Astrocyte of the spinal cord (primary cell): ENCODE data around the gene CCN2.

Source experiments
- DNase-seq: peaks from one replicate; pipeline ENCODE4 v3.0.0; 2011; ENCODE audit warnings: low read depth, low spot score
- H3K4me3 ChIP-seq: 2 replicates; pipeline ENCODE4 v1.5.1; 2011; ENCODE audit warnings: low read depth, mild to moderate bottlenecking, low read length, moderate library complexity
- CTCF ChIP-seq: IDR thresholded peaks from 2 replicates; pipeline ENCODE4 v1.5.1; 2012; ENCODE audit warnings: low read depth, mild to moderate bottlenecking, low read length, inconsistent platforms
- in situ Hi-C: cut with HindIII; loops from 2 replicates; pipeline ENCODE4 v1.10.0; 2017; ENCODE audit warnings: low sequenced_read_pairs

Gene CCN2

DNA sequence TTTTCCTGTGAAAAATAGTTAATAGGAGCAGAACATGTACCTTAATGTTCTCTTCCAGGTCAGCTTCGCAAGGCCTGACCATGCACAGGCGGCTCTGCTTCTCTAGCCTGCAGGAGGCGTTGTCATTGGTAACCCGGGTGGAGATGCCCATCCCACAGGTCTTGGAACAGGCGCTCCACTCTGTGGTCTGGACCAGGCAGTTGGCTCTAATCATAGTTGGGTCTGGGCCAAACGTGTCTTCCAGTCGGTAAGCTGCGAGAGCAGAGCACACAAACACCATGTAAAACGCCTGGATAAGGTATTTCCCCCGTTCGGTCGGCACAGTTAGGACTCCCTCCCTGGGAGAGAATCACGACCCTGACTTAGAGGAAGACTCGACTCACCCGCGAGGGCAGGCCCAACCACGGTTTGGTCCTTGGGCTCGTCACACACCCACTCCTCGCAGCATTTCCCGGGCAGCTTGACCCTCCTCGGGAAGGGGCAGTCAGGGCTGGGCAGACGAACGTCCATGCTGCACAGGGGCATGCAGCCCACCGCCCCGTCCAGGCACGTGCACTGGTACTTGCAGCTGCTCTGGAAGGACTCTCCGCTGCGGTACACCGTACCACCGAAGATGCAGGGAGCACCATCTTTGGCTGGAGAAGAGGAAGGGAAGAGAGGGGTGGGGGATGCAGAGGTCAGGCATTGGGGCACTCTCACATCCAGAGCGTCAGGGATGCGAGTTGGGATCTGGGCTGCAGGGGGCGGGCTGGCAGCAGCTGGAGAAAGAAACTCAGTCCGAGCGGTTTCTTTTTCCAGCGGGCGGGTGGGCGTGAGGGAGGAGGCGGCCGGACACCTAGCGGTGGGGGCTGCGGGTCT, 1.0 kb downstream of the CCN2 start:
- in situ Hi-C loops: no loop called here
- DNase-seq: peak; percentile 92
- H3K4me3 ChIP-seq: peak overlapping the region; percentile 83
- peak; percentile 64 for TF ChIP-seq CTCF

DNA sequence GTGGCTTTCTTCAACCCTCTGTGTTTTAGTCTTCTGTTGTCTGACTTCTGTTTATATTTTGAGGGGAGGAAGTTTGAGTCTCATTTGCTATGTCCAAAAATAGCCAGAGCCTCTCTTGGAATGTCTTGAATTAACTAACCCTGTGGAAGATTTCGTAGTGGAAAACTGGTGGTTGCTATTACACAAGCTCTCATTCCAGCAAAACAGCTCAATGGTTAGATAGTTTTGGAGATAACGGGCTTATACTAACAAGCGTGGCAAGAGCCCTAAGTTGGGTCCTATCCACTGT, 1.6 kb downstream of the CCN2 start:
- TF ChIP-seq CTCF: no peak
- in situ Hi-C loops: no loop called here

GRCh38 chr6:131948692-131949619, 2.2 kb downstream of the CCN2 start:
- H3K4me3 ChIP-seq: peak overlapping the region; percentile 83
- in situ Hi-C loops: no loop called here
- DNase-seq: peak; percentile 84
- TF ChIP-seq CTCF: no peak

More for the DNA sequence above, 1.6 kb downstream of the CCN2 start:
- DNase-seq: no peak
- peak overlapping the region; percentile 83 for H3K4me3 ChIP-seq

- H3K4me3 ChIP-seq: peak overlapping the region; percentile 83
- in situ Hi-C loops: no loop called here
- peak; percentile 77 for DNase-seq
- TF ChIP-seq CTCF: no peak
These were observed 3.0 kb downstream of the CCN2 start for GRCh38 chr6:131947986-131948661.

- no peak overlapping the region for H3K4me3 ChIP-seq
- peak; percentile 87 for DNase-seq
- no peak for TF ChIP-seq CTCF
- in situ Hi-C loops: no loop called here
These were observed 3.9 kb downstream of the CCN2 start for GRCh38 chr6:131946992-131947955.
